PC-3 (cell line): ENCODE measurements around the gene COL1A2. TPM values are rescaled to one million over a fixed set of nuclear protein-coding genes. Genes with fewer than 3 reads are reported as not detected.

Experiments used
- ATAC-seq: fragments of 200-7000 bp; cut with Tn5 transposase; 2 replicates; pipeline ENCODE4 v1.9.1; 2020; ENCODE audit warnings: mild to moderate bottlenecking, moderate library complexity
- BruUV-seq: library from RNA; stranded (reverse); fragments of 400-500 nt; replicated peaks from 2 replicates; lab custom pipeline; 2021; lab: Mats Ljungman, UMichigan
- CTCF ChIA-PET: fragments of 300-600 bp; sonication (Branson Sonifier 250); formaldehyde crosslinking; loops from one replicate; lab custom pipeline; 2022; ENCODE audit warnings: antibody characterized with exemption; lab: Charles Lee
- POLR2A ChIA-PET: fragments of 300-600 bp; sonication (Branson Sonifier 250); formaldehyde crosslinking; loops from one replicate; lab custom pipeline; 2022; ENCODE audit warnings: antibody characterized with exemption; ENCODE audit not compliant: unreplicated experiment; lab: Charles Lee
- DNase-seq: peaks from one replicate; pipeline ENCODE4 v3.0.0-alpha.2; 2015
- H2AFZ ChIP-seq: fragments of 300-600 bp; sonication (generic); 2 replicates; pipeline ENCODE4 v1.6.0; 2016; ENCODE audit warnings: antibody characterized with exemption, low read length
- H3F3A ChIP-seq: fragments of 300-600 bp; sonication (generic); one replicate; pipeline ENCODE4 v1.6.0; 2017; ENCODE audit warnings: antibody characterized with exemption, low read length, control low read depth, mild to moderate bottlenecking; ENCODE audit not compliant: unreplicated experiment
- H3K27ac ChIP-seq: fragments of 300-600 bp; sonication (generic); 2 replicates; pipeline ENCODE4 v1.5.1; 2016; ENCODE audit warnings: mild to moderate bottlenecking, low read length
- H3K27me3 ChIP-seq: fragments of 300-600 bp; sonication (generic); 2 replicates; pipeline ENCODE4 v1.6.1; 2016; ENCODE audit warnings: low read length, mixed read lengths
- H3K36me3 ChIP-seq: fragments of 300-600 bp; sonication (generic); 2 replicates; pipeline ENCODE4 v1.6.1; 2016; ENCODE audit warnings: low read depth, mixed run types, low read length, mixed read lengths
- H3K4me1 ChIP-seq: fragments of 300-600 bp; sonication (generic); 2 replicates; pipeline ENCODE4 v1.5.1; 2016; ENCODE audit warnings: low read length; ENCODE audit not compliant: insufficient read depth
- H3K4me2 ChIP-seq: fragments of 300-600 bp; sonication (generic); 2 replicates; pipeline ENCODE4 v1.6.0; 2016; ENCODE audit warnings: low read length
- H3K4me3 ChIP-seq: fragments of 300-600 bp; sonication (generic); 2 replicates; pipeline ENCODE4 v1.5.1; 2016; ENCODE audit warnings: mild to moderate bottlenecking, low read length, mixed read lengths
- H3K79me2 ChIP-seq: fragments of 300-600 bp; sonication (generic); 2 replicates; pipeline ENCODE4 v1.6.1; 2017; ENCODE audit warnings: low read length, mixed read lengths
- H3K9ac ChIP-seq: fragments of 300-600 bp; sonication (generic); 2 replicates; pipeline ENCODE4 v1.6.0; 2016; ENCODE audit warnings: mild to moderate bottlenecking, low read length
- H3K9me2 ChIP-seq: fragments of 300-600 bp; sonication (generic); replicated peaks from 2 replicates; pipeline ENCODE4 v1.6.1; 2016; ENCODE audit warnings: mixed run types, low read length, mixed read lengths
- H3K9me3 ChIP-seq: fragments of 300-600 bp; sonication (generic); 2 replicates; pipeline ENCODE4 v1.6.1; 2016; ENCODE audit warnings: low read length, mixed read lengths
- H4K20me1 ChIP-seq: fragments of 300-600 bp; sonication (generic); 2 replicates; pipeline ENCODE4 v1.6.1; 2016; ENCODE audit warnings: low read length, mixed read lengths
- CTCF ChIP-seq: fragments of 300-600 bp; sonication (generic); conservative IDR thresholded peaks from 2 replicates; pipeline ENCODE4 v1.5.1; 2017; ENCODE audit warnings: antibody characterized with exemption, low read depth, mild to moderate bottlenecking, low read length
- EZH2 ChIP-seq: fragments of 300-600 bp; sonication (generic); IDR thresholded peaks from one replicate; pipeline ENCODE4 v1.6.1; 2017; ENCODE audit warnings: antibody characterized with exemption, mild to moderate bottlenecking, low read length; ENCODE audit not compliant: unreplicated experiment
- EZH2phosphoT487 ChIP-seq: fragments of 300-600 bp; sonication (generic); IDR thresholded peaks from 2 replicates; pipeline ENCODE4 v1.6.1; 2018; ENCODE audit warnings: mild to moderate bottlenecking, antibody characterized with exemption, low read length, borderline replicate concordance
- intact Hi-C: fragments of 100-400 bp; cut with micrococcal nuclease; formaldehyde crosslinking; loops from 2 replicates; pipeline ENCODE4 v1.9.0; 2023
- total RNA-seq: library from RNA; depleted of rRNA; stranded (reverse); fragments of >200 nt; gene quantifications from 2 replicates; pipeline ENCODE4 v1.2.3, GENCODE V29; 2014

Gene COL1A2
- total RNA-seq, 1 experiment from 2014 or later, result not detected

- Histone ChIP-seq H3F3A (no peaks in the 10 kb centered on the region), H2AFZ (no peak overlapping the region), H3K27ac (no peak overlapping the region), H3K9ac (no peak overlapping the region), H3K9me3 (no peaks in the 10 kb centered on the region), H3K79me2 (no peaks in the 10 kb centered on the region), H3K36me3 (no peaks in the 10 kb centered on the region), H3K4me3 (no peak overlapping the region), H3K9me2 (no peaks in the 10 kb centered on the region), H4K20me1 (no peaks in the 10 kb centered on the region), H3K27me3 (no peaks in the 10 kb centered on the region), H3K4me1 (0 out of 2 replicates have a peak, but pooled peaks cover 4% of the 10 kb centered on the region), H3K4me2 (no peak overlapping the region)
- POLR2A ChIA-PET, result no interaction called here
- intact Hi-C loops, result no loop called here
- CTCF ChIA-PET, result no interaction called here
- no TSS peak for BruUV-seq
- ATAC-seq (no peak), DNase-seq (no peak)
- TF ChIP-seq EZH2 (no peak), EZH2phosphoT487 (no peak), CTCF (no peak)
Measured at GRCh38 chr7:94348142-94348541, 46.6 kb upstream of the COL1A2 start.

- ATAC-seq, result no peak
- H3K36me3 ChIP-seq, result no peaks in the 10 kb centered on the region
- no peak overlapping the region for H3K27ac ChIP-seq
- ChIA-PET POLR2A (no interaction called here), CTCF (no interaction called here)
- no peak overlapping the region for H3K4me2 ChIP-seq
- no peaks in the 10 kb centered on the region for H3K27me3 ChIP-seq
- no peak overlapping the region for H2AFZ ChIP-seq
- H3K9me3 ChIP-seq, result no peaks in the 10 kb centered on the region
- BruUV-seq, result no TSS peak
- H3F3A ChIP-seq, result no peaks in the 10 kb centered on the region
- H3K4me3 ChIP-seq, result no peak overlapping the region
- intact Hi-C loops, result no loop called here
- TF ChIP-seq EZH2phosphoT487 (no peak), EZH2 (no peak), CTCF (no peak)
- H3K79me2 ChIP-seq, result no peaks in the 10 kb centered on the region
- no peaks in the 10 kb centered on the region for H3K4me1 ChIP-seq
- no peak for DNase-seq
- H4K20me1 ChIP-seq, result no peaks in the 10 kb centered on the region
- H3K9me2 ChIP-seq, result no peaks in the 10 kb centered on the region
- H3K9ac ChIP-seq, result no peak overlapping the region
Measured at GRCh38 chr7:94350734-94351133, 44.0 kb upstream of the COL1A2 start.

GRCh38 chr7:94351703-94352102 is 43.0 kb upstream of the COL1A2 start:
- no peaks in the 10 kb centered on the region for H4K20me1 ChIP-seq
- no peaks in the 10 kb centered on the region for H3K79me2 ChIP-seq
- H3K4me2 ChIP-seq, result no peak overlapping the region
- no peak overlapping the region for H3K4me3 ChIP-seq
- no peaks in the 10 kb centered on the region for H3K9me2 ChIP-seq
- H3K9ac ChIP-seq, result no peak overlapping the region
- H3F3A ChIP-seq, result no peaks in the 10 kb centered on the region
- intact Hi-C loops, result no loop called here
- ATAC-seq (no peak), DNase-seq (no peak)
- no TSS peak for BruUV-seq
- TF ChIP-seq EZH2 (no peak), CTCF (no peak), EZH2phosphoT487 (no peak)
- H3K4me1 ChIP-seq, result no peaks in the 10 kb centered on the region
- POLR2A ChIA-PET, result no interaction called here
- no peaks in the 10 kb centered on the region for H3K9me3 ChIP-seq
- no peak overlapping the region for H3K27ac ChIP-seq
- H3K27me3 ChIP-seq, result no peaks in the 10 kb centered on the region
- H2AFZ ChIP-seq, result no peak overlapping the region
- CTCF ChIA-PET, result no interaction called here
- H3K36me3 ChIP-seq, result no peaks in the 10 kb centered on the region
